Astrocyte of the cerebellum (primary cell): ENCODE data around the gene NUFIP1.
A peak's percentile ranks its signal among the peaks of the same experiment; 100 is the strongest.

Experiments used
- DNase-seq: peaks from one replicate; pipeline ENCODE4 v3.0.0-alpha.2; 2011; ENCODE audit warnings: low read depth
- H3K4me3 ChIP-seq: 2 replicates; pipeline ENCODE4 v1.5.1; 2011; ENCODE audit warnings: mild to moderate bottlenecking, low read depth, low read length, moderate library complexity
- CTCF ChIP-seq: IDR thresholded peaks from 2 replicates; pipeline ENCODE4 v1.5.1; 2012; ENCODE audit warnings: low read length, low read depth, moderate library complexity, mild to moderate bottlenecking; ENCODE audit errors: missing control alignments
- in situ Hi-C: cut with HindIII; loops from 2 replicates; pipeline ENCODE4 v1.10.0; 2017; ENCODE audit warnings: low sequenced_read_pairs

The NUFIP1 gene

GRCh38 chr13:44932171-44932849 lies 57.0 kb downstream of the NUFIP1 start:
- H3K4me3 ChIP-seq: no peak overlapping the region
- in situ Hi-C loops: no loop called here
- no peak for DNase-seq
- no peak for TF ChIP-seq CTCF

DNA sequence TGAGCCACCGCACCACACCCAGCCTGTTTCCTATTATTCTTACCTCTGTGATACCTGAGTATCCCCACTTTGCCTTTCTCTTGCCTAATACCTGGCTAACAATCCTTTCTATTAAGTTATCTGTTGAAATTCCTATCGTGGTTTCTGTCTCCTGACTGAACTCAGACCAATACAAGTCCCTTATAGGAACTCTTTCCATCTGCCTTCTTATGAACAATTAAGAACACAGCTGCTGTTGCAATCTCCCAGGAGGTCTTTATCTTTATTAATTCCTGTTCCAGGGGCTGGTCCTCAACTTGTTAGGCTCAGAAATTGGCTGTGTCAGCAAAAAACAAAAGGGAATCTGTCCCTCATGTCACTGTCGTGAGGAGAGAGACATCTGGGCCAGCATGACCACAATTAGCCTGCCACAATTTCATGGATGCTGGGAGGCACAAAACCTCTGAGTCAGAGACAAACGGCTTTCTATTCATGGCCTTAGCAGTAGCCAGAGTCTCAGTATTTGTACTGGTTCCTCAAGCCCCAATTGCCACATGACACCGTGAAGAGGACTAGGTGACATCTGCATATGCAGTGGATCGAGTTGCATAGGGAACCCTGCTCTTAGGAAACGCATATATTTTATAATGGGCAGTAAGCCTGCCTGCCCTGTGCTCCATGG lies 58.2 kb downstream of the NUFIP1 start:
- DNase-seq: no peak
- in situ Hi-C loops: no loop called here

DNA sequence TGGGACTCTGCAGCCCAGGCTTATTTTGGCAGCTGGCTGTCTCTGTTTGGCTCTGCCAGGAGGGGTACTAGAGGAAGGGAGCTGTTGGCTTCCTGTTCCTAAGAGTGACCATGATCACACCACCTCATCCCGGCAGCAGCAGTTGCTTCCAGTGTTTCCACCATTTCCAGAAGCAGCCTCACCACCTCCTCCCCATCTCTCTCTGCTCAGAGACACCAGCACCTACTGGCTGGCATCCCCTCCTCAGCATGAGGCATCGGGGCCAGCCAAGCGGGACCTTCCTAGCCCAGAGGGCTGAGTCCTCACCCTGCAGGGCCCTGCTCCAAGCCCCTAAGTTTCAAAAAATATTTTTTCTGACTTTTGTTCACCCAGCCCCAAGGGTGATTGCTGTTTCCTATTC lies 59.0 kb downstream of the NUFIP1 start:
- H3K4me3 ChIP-seq: no peak overlapping the region
- no peak for DNase-seq
- in situ Hi-C loops: no loop called here
- no peak for TF ChIP-seq CTCF

More for the DNA sequence above, 58.2 kb downstream of the NUFIP1 start:
- H3K4me3 ChIP-seq: no peak overlapping the region
- TF ChIP-seq CTCF: no peak

- no peak for DNase-seq
- no peak for TF ChIP-seq CTCF
- in situ Hi-C loops: no loop called here
- H3K4me3 ChIP-seq: no peak overlapping the region
These were observed 59.6 kb downstream of the NUFIP1 start for GRCh38 chr13:44929692-44930091.

- no peak for DNase-seq
- in situ Hi-C loops: no loop called here
- H3K4me3 ChIP-seq: no peak overlapping the region
- no peak for TF ChIP-seq CTCF
These were observed 61.3 kb downstream of the NUFIP1 start for GRCh38 chr13:44927968-44928367.

- in situ Hi-C loops: no loop called here
- peak; percentile 99 for DNase-seq
- H3K4me3 ChIP-seq: no peak overlapping the region
- TF ChIP-seq CTCF: no peak
These were observed 67.1 kb downstream of the NUFIP1 start for GRCh38 chr13:44921931-44922758.
